OCI-LY7 (cell line): ENCODE results near the gene CACNA2D4. TPM values are rescaled to one million over a fixed set of nuclear protein-coding genes. Genes with fewer than 3 reads are reported as not detected.

Experiments
- BruUV-seq: library from RNA; stranded (reverse); fragments of 400-500 nt; replicated peaks from 2 replicates; lab custom pipeline; 2021; lab: Mats Ljungman, UMichigan
- CTCF ChIA-PET: fragments of 300-600 bp; sonication (Branson Sonifier 250); formaldehyde crosslinking; loops from one replicate; lab custom pipeline; 2022; ENCODE audit warnings: antibody characterized with exemption; ENCODE audit not compliant: unreplicated experiment; lab: Charles Lee
- POLR2A ChIA-PET: fragments of 300-600 bp; sonication (Branson Sonifier 250); formaldehyde crosslinking; loops from one replicate; lab custom pipeline; 2022; ENCODE audit warnings: antibody characterized with exemption; lab: Charles Lee
- DNase-seq: peaks from one replicate; pipeline ENCODE4 v3.0.0-alpha.2; 2015; ENCODE audit warnings: low spot score
- H2AFZ ChIP-seq: fragments of 200-600 bp; sonication (generic), shearing (Covaris generic); 2 replicates; pipeline ENCODE4 v1.6.1; 2014; ENCODE audit warnings: mild to moderate bottlenecking, antibody characterized with exemption, low read length, moderate library complexity
- H3K27ac ChIP-seq: fragments of 200-600 bp; sonication (generic); 2 replicates; pipeline ENCODE4 v1.5.1; 2014; ENCODE audit warnings: mixed run types, low read depth, mild to moderate bottlenecking, moderate library complexity, low read length, inconsistent platforms; ENCODE audit not compliant: poor library complexity, severe bottlenecking
- H3K36me3 ChIP-seq: fragments of 200-600 bp; sonication (generic); 2 replicates; pipeline ENCODE4 v1.6.1; 2014; ENCODE audit warnings: mild to moderate bottlenecking, antibody characterized with exemption, low read length, moderate library complexity, mixed read lengths; ENCODE audit not compliant: insufficient read depth
- H3K4me1 ChIP-seq: fragments of 200-600 bp; sonication (generic); 2 replicates; pipeline ENCODE4 v1.5.1; 2014; ENCODE audit warnings: mild to moderate bottlenecking, low read length; ENCODE audit not compliant: insufficient read depth, poor library complexity, severe bottlenecking
- H3K4me2 ChIP-seq: fragments of 200-600 bp; sonication (generic); 2 replicates; pipeline ENCODE4 v1.6.1; 2014; ENCODE audit warnings: mild to moderate bottlenecking, low read length
- H3K4me3 ChIP-seq: fragments of 200-600 bp; sonication (generic); 2 replicates; pipeline ENCODE4 v1.5.1; 2014; ENCODE audit warnings: mild to moderate bottlenecking, low read depth, low read length; ENCODE audit not compliant: poor library complexity, severe bottlenecking
- H3K79me2 ChIP-seq: fragments of 200-600 bp; sonication (generic); 2 replicates; pipeline ENCODE4 v1.6.1; 2016; ENCODE audit warnings: low read depth, mild to moderate bottlenecking, low read length, moderate library complexity, mixed read lengths; ENCODE audit not compliant: insufficient read depth
- H3K9me2 ChIP-seq: fragments of 200-600 bp; sonication (generic); 2 replicates; pipeline ENCODE4 v1.6.1; 2016; ENCODE audit warnings: mild to moderate bottlenecking, low read length, mixed read lengths; ENCODE audit not compliant: insufficient read depth
- H3K9me3 ChIP-seq: fragments of 200-600 bp; sonication (generic); 2 replicates; pipeline ENCODE4 v1.6.1; 2014; ENCODE audit warnings: mild to moderate bottlenecking, mixed run types, low read length, mixed read lengths
- H4K20me1 ChIP-seq: fragments of 200-600 bp; sonication (generic); 2 replicates; pipeline ENCODE4 v1.6.1; 2014; ENCODE audit warnings: mild to moderate bottlenecking, antibody characterized with exemption, low read length, moderate library complexity, mixed read lengths; ENCODE audit not compliant: insufficient read depth
- CTCF ChIP-seq: fragments of 200-600 bp; sonication (generic); conservative IDR thresholded peaks from 2 replicates; pipeline ENCODE4 v1.5.1; 2014; ENCODE audit warnings: mild to moderate bottlenecking, antibody characterized with exemption, low read length, moderate library complexity, mixed read lengths
- EZH2phosphoT487 ChIP-seq: fragments of 200-600 bp; sonication (generic); IDR thresholded peaks from 2 replicates; pipeline ENCODE4 v1.6.1; 2018; ENCODE audit warnings: low read depth, borderline replicate concordance, mild to moderate bottlenecking, mixed run types, antibody characterized with exemption, low read length, moderate library complexity, mixed read lengths
- intact Hi-C: fragments of 100-400 bp; cut with micrococcal nuclease; formaldehyde crosslinking; loops from one replicate; pipeline ENCODE4 v1.10.0; 2022; ENCODE audit not compliant: unreplicated experiment
- total RNA-seq, 2 experiments: library from RNA; depleted of rRNA in 1 of 2; stranded (reverse); fragments of >200 nt in 1 of 2; shearing (Covaris generic) in 1 of 2; gene quantifications; 2 replicates each; pipeline ENCODE4 v1.2.3, GENCODE V29; 2014 to 2022

CACNA2D4 gene
- total RNA-seq, 2 experiments from 2014 or later, result 0.13 TPM; not detected in 1

GRCh38 chr12:1747609-1748008 lies 170.8 kb downstream of the CACNA2D4 start:
- ChIA-PET POLR2A (interaction anchor here (0.6 to 0.8 kb wide), 2 partner anchors 38 to 88 kb away, joined by 3 read pairs; no protein-coding TSS in a partner anchor), CTCF (no interaction called here)
- peaks cover 7% of the 10 kb centered on the region for H3K4me1 ChIP-seq
- H3K9me3 ChIP-seq, result peaks cover 26% of the 10 kb centered on the region
- H4K20me1 ChIP-seq, result no peaks in the 10 kb centered on the region
- DNase-seq, result no peak
- no peaks in the 10 kb centered on the region for H3K9me2 ChIP-seq
- H3K4me2 ChIP-seq, result no peak overlapping the region
- no peak overlapping the region for H3K4me3 ChIP-seq
- peaks cover 65% of the 10 kb centered on the region; the same call in 1 of the 2 replicates for H3K79me2 ChIP-seq
- no TSS peak for BruUV-seq
- TF ChIP-seq EZH2phosphoT487, result no peak
- TF ChIP-seq CTCF, result no peak
- no peak overlapping the region for H3K27ac ChIP-seq
- H3K36me3 ChIP-seq, result peaks cover 57% of the 10 kb centered on the region
- no peak overlapping the region for H2AFZ ChIP-seq
- intact Hi-C loops, result no loop called here

GRCh38 chr12:1744932-1745331 lies 173.5 kb downstream of the CACNA2D4 start:
- 0 out of 2 replicates have a peak, but pooled peaks cover 6% of the 10 kb centered on the region for H4K20me1 ChIP-seq
- no peak for DNase-seq
- peaks cover 26% of the 10 kb centered on the region for H3K9me3 ChIP-seq
- ChIA-PET POLR2A (no interaction called here), CTCF (no interaction called here)
- intact Hi-C loops, result loop anchor here (5.0 kb wide), 1 partner anchor 53 kb away; the partner anchor contains the start of gene ADIPOR2
- H3K27ac ChIP-seq, result no peak overlapping the region
- H3K79me2 ChIP-seq, result peaks cover 72% of the 10 kb centered on the region; the same call in 1 of the 2 replicates
- H3K4me3 ChIP-seq, result no peak overlapping the region
- H3K4me1 ChIP-seq, result peaks cover 23% of the 10 kb centered on the region
- peaks cover 61% of the 10 kb centered on the region for H3K36me3 ChIP-seq
- TF ChIP-seq EZH2phosphoT487 (no peak), CTCF (no peak)
- H3K9me2 ChIP-seq, result no peaks in the 10 kb centered on the region
- H3K4me2 ChIP-seq, result no peak overlapping the region
- no peak overlapping the region for H2AFZ ChIP-seq
- no TSS peak for BruUV-seq

Other genes with a start within 250 kb of the CACNA2D4 start
- 22.0 and 24.7 TPM in 2 replicates for gene ADIPOR2, start 227.6 kb downstream of the CACNA2D4 start, total RNA-seq (2014; rRNA removed; shearing (Covaris generic))
- 51.1 and 52.8 TPM in 2 replicates for gene ADIPOR2, start 227.6 kb downstream of the CACNA2D4 start, total RNA-seq (2022)
- not detected in 2 replicates for gene LRTM2, start 98.1 kb downstream of the CACNA2D4 start, total RNA-seq (2014; rRNA removed; shearing (Covaris generic))
- gene LRTM2, start 98.1 kb downstream of the CACNA2D4 start, total RNA-seq (2022), result not detected in 2 replicates
- gene DCP1B, start 85.8 kb upstream of the CACNA2D4 start, total RNA-seq (2014; rRNA removed; shearing (Covaris generic)), result 10.3 and 15.5 TPM in 2 replicates
- 14.2 and 16.9 TPM in 2 replicates for gene DCP1B, start 85.8 kb upstream of the CACNA2D4 start, total RNA-seq (2022)
- gene CACNA1C, start 134.3 kb upstream of the CACNA2D4 start, total RNA-seq (2014; rRNA removed; shearing (Covaris generic)), result 0.21 and 0.69 TPM in 2 replicates
- 1.3 and 1.4 TPM in 2 replicates for gene CACNA1C, start 134.3 kb upstream of the CACNA2D4 start, total RNA-seq (2022)